ENCODE measurements around the gene ZCCHC7.

Gene ZCCHC7

DNA sequence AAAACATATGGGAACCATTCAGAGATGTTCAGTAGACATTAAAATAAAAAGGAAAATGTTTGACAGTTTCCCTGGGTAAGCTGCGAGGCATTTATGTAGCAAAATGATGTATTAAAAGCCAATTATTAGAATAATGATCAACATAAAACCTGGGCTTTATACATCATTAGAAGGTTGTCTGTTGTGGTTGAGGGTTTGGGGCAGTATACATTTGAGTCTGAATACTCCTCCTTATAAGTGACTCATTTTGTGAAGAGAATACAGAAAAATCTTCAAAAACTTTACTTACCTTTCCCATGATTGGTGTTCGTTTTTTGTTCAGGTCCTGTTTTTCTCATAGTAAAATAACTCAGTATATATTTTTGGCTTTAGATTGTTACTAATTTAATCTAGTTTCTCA, 119.5 kb downstream of the ZCCHC7 start:
- Histone ChIP-seq H3K27ac (ENCODE audit: low read length) (no peak overlapping the region), H4K20me1 (ENCODE audit: insufficient read depth, low read length) (no peaks in the 10 kb centered on the region), H3K9ac (ENCODE audit: low read depth, low read length) (no peak overlapping the region), H3K4me3 (ENCODE audit: low read depth in 1 of 2, low read length in 2 of 2) (no peak overlapping the region), H3K4me2 (ENCODE audit: insufficient read depth, low read length) (no peak overlapping the region), H3K36me3 (ENCODE audit: insufficient read depth, low read length) (no peaks in the 10 kb centered on the region), H3K79me2 (ENCODE audit: insufficient read depth, low read length) (peaks cover 2% of the 10 kb centered on the region; the same call in 1 of the 2 replicates), H3K4me1 (ENCODE audit: insufficient read depth, low read length) (no peaks in the 10 kb centered on the region), H2AFZ (ENCODE audit: low read depth, low read length) (no peak overlapping the region), H3K9me3 (ENCODE audit: insufficient read depth, low read length, severe bottlenecking) (no peaks in the 10 kb centered on the region), H3K27me3 (ENCODE audit: insufficient read depth, low read length, poor library complexity) (no peaks in the 10 kb centered on the region)
- TF ChIP-seq, protein P1, sequence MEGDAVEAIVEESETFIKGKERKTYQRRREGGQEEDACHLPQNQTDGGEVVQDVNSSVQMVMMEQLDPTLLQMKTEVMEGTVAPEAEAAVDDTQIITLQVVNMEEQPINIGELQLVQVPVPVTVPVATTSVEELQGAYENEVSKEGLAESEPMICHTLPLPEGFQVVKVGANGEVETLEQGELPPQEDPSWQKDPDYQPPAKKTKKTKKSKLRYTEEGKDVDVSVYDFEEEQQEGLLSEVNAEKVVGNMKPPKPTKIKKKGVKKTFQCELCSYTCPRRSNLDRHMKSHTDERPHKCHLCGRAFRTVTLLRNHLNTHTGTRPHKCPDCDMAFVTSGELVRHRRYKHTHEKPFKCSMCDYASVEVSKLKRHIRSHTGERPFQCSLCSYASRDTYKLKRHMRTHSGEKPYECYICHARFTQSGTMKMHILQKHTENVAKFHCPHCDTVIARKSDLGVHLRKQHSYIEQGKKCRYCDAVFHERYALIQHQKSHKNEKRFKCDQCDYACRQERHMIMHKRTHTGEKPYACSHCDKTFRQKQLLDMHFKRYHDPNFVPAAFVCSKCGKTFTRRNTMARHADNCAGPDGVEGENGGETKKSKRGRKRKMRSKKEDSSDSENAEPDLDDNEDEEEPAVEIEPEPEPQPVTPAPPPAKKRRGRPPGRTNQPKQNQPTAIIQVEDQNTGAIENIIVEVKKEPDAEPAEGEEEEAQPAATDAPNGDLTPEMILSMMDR (IDR thresholded peaks at IDR 0.05; ENCODE audit: borderline replicate concordance, extremely low read depth, low read length, poor library complexity, severe bottlenecking) = no peak
- TF ChIP-seq EZH2 (IDR thresholded peaks at IDR 0.05; ENCODE audit: borderline replicate concordance, low read depth, low read length, severe bottlenecking) = no peak
- DNase-seq = no peak
- no peak for ATAC-seq (ENCODE audit: insufficient read depth, low read depth)

DNA sequence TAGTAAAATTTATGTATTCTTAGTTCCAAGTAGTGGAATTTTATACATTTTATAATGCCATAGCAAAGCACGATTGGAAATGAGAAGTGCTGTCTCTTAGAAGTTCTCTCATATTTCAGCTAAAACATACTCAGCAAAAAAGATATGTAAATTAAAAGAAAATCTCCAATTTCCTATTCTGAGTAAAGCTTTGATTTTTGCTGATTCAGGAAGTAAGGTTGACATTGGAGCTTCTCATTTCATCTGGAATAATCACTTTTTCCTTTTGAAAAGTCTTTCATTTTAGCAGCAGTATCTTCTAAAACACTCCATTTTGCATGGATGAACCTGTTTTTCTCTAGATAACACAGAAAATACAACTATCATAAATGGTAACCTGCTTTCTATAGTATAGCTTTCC, 121.0 kb downstream of the ZCCHC7 start:
- Histone ChIP-seq H3K79me2 (ENCODE audit: insufficient read depth, low read length) (peaks cover 2% of the 10 kb centered on the region; the same call in 1 of the 2 replicates), H3K4me1 (ENCODE audit: insufficient read depth, low read length) (no peaks in the 10 kb centered on the region), H3K27me3 (ENCODE audit: insufficient read depth, low read length, poor library complexity) (no peaks in the 10 kb centered on the region), H2AFZ (ENCODE audit: low read depth, low read length) (no peak overlapping the region), H3K4me3 (ENCODE audit: low read depth in 1 of 2, low read length in 2 of 2) (no peak overlapping the region), H3K4me2 (ENCODE audit: insufficient read depth, low read length) (no peak overlapping the region), H3K27ac (ENCODE audit: low read length) (no peak overlapping the region), H4K20me1 (ENCODE audit: insufficient read depth, low read length) (no peaks in the 10 kb centered on the region), H3K9ac (ENCODE audit: low read depth, low read length) (no peak overlapping the region), H3K9me3 (ENCODE audit: insufficient read depth, low read length, severe bottlenecking) (no peaks in the 10 kb centered on the region), H3K36me3 (ENCODE audit: insufficient read depth, low read length) (no peaks in the 10 kb centered on the region)
- TF ChIP-seq EZH2 (IDR thresholded peaks at IDR 0.05; ENCODE audit: borderline replicate concordance, low read depth, low read length, severe bottlenecking) = no peak
- TF ChIP-seq, protein P1 (IDR thresholded peaks at IDR 0.05; ENCODE audit: borderline replicate concordance, extremely low read depth, low read length, poor library complexity, severe bottlenecking) = no peak
- ATAC-seq (ENCODE audit: insufficient read depth, low read depth) (no peak), DNase-seq (no peak)

DNA sequence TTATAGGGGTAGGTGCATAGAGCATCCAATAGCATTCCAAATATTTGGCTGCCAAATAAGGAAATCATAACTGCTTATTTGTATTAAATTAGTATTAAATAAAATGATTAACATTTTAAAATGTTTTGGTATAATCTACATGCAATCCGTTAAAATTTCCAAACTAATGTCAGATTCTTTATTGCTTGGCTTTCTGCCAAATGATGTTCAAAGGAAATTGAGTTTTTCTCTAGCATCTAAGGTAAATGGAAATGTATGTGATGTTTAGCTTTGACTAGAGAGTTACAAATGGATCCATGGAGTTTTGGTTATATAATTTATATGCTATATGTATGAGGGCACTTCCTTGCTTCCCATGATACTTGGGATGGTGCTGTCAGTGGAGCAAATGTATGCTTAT, 121.7 kb downstream of the ZCCHC7 start:
- Histone ChIP-seq H2AFZ (ENCODE audit: low read depth, low read length) (no peak overlapping the region), H3K4me2 (ENCODE audit: insufficient read depth, low read length) (no peak overlapping the region), H3K9me3 (ENCODE audit: insufficient read depth, low read length, severe bottlenecking) (no peaks in the 10 kb centered on the region), H3K27ac (ENCODE audit: low read length) (no peak overlapping the region), H3K4me3 (ENCODE audit: low read depth in 1 of 2, low read length in 2 of 2) (no peak overlapping the region), H3K9ac (ENCODE audit: low read depth, low read length) (no peak overlapping the region), H3K79me2 (ENCODE audit: insufficient read depth, low read length) (no peaks in the 10 kb centered on the region; the same call in 1 of the 2 replicates), H4K20me1 (ENCODE audit: insufficient read depth, low read length) (no peaks in the 10 kb centered on the region), H3K27me3 (ENCODE audit: insufficient read depth, low read length, poor library complexity) (no peaks in the 10 kb centered on the region), H3K36me3 (ENCODE audit: insufficient read depth, low read length) (no peaks in the 10 kb centered on the region; the same call in 1 of the 2 replicates), H3K4me1 (ENCODE audit: insufficient read depth, low read length) (no peaks in the 10 kb centered on the region)
- TF ChIP-seq, protein P1 (IDR thresholded peaks at IDR 0.05; ENCODE audit: borderline replicate concordance, extremely low read depth, low read length, poor library complexity, severe bottlenecking) = no peak
- no peak for TF ChIP-seq EZH2 (IDR thresholded peaks at IDR 0.05; ENCODE audit: borderline replicate concordance, low read depth, low read length, severe bottlenecking)
- DNase-seq (no peak), ATAC-seq (ENCODE audit: insufficient read depth, low read depth) (no peak)

Measured in DND-41 (cell line).